Thoracic aorta (tissue), 2 donors: Measurements from ENCODE around the gene ZC3H18. TPM values are rescaled to one million over a fixed set of nuclear protein-coding genes. Genes with fewer than 3 reads are reported as not detected.

Source experiments
- ATAC-seq: fragments of 150-250 bp; one replicate; pipeline ENCODE4 v1.8.0; 2017; ENCODE audit warnings: low read depth; ENCODE audit not compliant: insufficient number of reproducible peaks, low FRiP score
- DNase-seq: peaks from one replicate; pipeline ENCODE4 v3.0.0-alpha.2; 2020; ENCODE audit warnings: low spot score
- H3K27ac ChIP-seq, 2 donors: fragments of 200-600 bp; sonication (generic); 1 replicate in 1 of 2; 2 replicates in 1 of 2; pipeline ENCODE4 v1.5.1; 2016; ENCODE audit warnings: mild to moderate bottlenecking in 2 of 2, moderate library complexity in 2 of 2
- H3K27me3 ChIP-seq: fragments of 200-600 bp; sonication (generic); replicated peaks from 2 replicates; pipeline ENCODE4 v1.6.0; 2016; ENCODE audit warnings: mild to moderate bottlenecking; ENCODE audit not compliant: insufficient read depth
- H3K36me3 ChIP-seq: fragments of 200-600 bp; sonication (generic); one replicate; pipeline ENCODE4 v1.5.1; 2016
- H3K4me1 ChIP-seq, 2 donors: fragments of 200-600 bp; sonication (generic); 1 replicate in 1 of 2; 2 replicates in 1 of 2; pipeline versions ENCODE4 v1.5.1 to v1.6.0; 2016; ENCODE audit warnings: low read depth in 2 of 2, mild to moderate bottlenecking in 1 of 2; ENCODE audit not compliant: control insufficient read depth in 1 of 2
- H3K4me3 ChIP-seq: fragments of 200-600 bp; sonication (generic); 2 replicates; pipeline ENCODE4 v1.5.1; 2016; ENCODE audit warnings: mild to moderate bottlenecking
- H3K9me3 ChIP-seq: fragments of 200-600 bp; sonication (generic); 2 replicates; pipeline ENCODE4 v1.5.1; 2016
- total RNA-seq, 2 donors: library from RNA; depleted of rRNA; stranded (reverse); fragments of >200 nt; gene quantifications; one replicate each; pipeline versions ENCODE4 v1.1.0 to v1.2.3, GENCODE V29; 2016
- TF ChIP-seq, protein P1 (sequence below): fragments of 200-600 bp; sonication (generic); IDR thresholded peaks from one replicate; pipeline ENCODE4 v1.5.1; 2019; ENCODE audit warnings: antibody characterized with exemption

The ZC3H18 gene
- total RNA-seq, 2 donors from 2014 or later, result 21.8 to 30.3 TPM

DNA sequence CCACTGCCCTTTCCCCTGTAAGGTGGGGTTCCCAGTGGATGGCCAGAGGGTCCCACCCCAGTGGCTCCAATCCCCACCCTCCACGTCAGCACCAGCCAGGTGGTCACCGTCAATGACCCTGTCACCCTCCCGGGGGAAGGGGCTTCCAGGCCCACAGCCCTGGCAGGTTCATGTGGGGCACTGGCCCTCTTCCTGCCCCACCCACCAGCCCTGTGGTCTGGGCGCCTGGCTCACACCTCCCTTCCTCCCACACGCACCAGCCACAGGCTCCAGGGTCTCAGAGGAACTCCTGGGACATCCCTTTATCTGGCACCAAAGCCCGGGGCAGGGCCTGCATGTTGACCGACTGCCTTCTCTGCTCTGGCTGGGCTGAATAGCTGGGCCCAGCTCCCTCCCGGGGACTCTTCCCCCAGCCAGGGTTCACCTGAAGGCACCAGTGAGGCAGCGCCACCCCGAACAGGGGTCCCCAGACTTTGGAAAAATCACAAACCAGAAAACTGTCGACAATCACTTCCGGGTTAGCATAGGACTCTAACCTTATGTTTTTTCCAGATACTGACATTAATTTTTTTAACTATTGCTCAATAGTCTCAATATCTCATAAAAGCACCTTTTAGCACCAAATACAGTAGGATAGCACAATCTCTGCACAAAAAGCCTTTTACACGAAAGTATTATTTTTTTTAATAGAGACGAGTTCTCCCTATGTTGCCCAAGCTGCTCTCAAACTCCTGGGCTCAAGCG, 21.9 kb upstream of the ZC3H18 start:
- no peak overlapping the region for H3K4me3 ChIP-seq

GRCh38 chr16:88548985-88549384, 21.2 kb upstream of the ZC3H18 start:
- H3K4me1 ChIP-seq, result no peaks in the 10 kb centered on the region
- no peaks in the 10 kb centered on the region for H3K36me3 ChIP-seq
- ATAC-seq (no peak), DNase-seq (no peak)
- peaks cover 2% of the 10 kb centered on the region for H3K9me3 ChIP-seq
- H3K4me3 ChIP-seq, result no peak overlapping the region
- no peak overlapping the region for H3K27ac ChIP-seq
- TF ChIP-seq, protein P1, sequence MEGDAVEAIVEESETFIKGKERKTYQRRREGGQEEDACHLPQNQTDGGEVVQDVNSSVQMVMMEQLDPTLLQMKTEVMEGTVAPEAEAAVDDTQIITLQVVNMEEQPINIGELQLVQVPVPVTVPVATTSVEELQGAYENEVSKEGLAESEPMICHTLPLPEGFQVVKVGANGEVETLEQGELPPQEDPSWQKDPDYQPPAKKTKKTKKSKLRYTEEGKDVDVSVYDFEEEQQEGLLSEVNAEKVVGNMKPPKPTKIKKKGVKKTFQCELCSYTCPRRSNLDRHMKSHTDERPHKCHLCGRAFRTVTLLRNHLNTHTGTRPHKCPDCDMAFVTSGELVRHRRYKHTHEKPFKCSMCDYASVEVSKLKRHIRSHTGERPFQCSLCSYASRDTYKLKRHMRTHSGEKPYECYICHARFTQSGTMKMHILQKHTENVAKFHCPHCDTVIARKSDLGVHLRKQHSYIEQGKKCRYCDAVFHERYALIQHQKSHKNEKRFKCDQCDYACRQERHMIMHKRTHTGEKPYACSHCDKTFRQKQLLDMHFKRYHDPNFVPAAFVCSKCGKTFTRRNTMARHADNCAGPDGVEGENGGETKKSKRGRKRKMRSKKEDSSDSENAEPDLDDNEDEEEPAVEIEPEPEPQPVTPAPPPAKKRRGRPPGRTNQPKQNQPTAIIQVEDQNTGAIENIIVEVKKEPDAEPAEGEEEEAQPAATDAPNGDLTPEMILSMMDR, result no peak
- H3K27me3 ChIP-seq, result no peaks in the 10 kb centered on the region

More for the DNA sequence above, 21.9 kb upstream of the ZC3H18 start:
- Histone ChIP-seq H3K4me1 (no peaks in the 10 kb centered on the region), H3K36me3 (no peaks in the 10 kb centered on the region), H3K27ac (no peak overlapping the region), H3K27me3 (no peaks in the 10 kb centered on the region), H3K9me3 (peaks cover 8% of the 10 kb centered on the region)
- ATAC-seq (no peak), DNase-seq (no peak)
- TF ChIP-seq, protein P1, result no peak

GRCh38 chr16:88549671-88550245, 20.4 kb upstream of the ZC3H18 start:
- Histone ChIP-seq H3K9me3 (no peaks in the 10 kb centered on the region), H3K4me3 (no peak overlapping the region), H3K4me1 (no peaks in the 10 kb centered on the region), H3K27ac (no peak overlapping the region), H3K27me3 (no peaks in the 10 kb centered on the region), H3K36me3 (no peaks in the 10 kb centered on the region)
- ATAC-seq (no peak), DNase-seq (no peak)
- TF ChIP-seq, protein P1, result no peak

DNA sequence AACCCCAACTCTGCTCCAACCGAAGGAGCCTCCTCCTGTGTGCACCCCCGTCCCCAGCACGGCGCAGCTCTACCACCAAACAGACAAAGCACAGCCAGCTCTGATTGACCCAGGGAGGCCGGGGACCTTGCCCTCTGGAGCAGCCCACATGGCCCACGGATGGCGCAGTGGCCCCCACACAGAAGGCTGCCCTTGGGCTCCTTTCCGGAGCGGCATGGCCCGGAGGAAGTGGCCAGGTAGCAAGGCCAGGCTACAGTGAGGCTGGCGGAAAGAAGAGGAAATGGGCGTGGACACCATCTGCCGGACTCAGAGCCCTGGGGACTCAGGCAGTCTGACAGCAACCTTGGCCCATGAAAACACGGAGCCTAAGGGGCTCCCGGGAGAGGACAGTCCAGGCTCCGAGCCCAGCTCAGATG, 19.9 kb upstream of the ZC3H18 start:
- no peak for ATAC-seq
- no peak overlapping the region for H3K27ac ChIP-seq
- TF ChIP-seq, protein P1, result no peak
- no peaks in the 10 kb centered on the region for H3K27me3 ChIP-seq
- DNase-seq, result no peak
- H3K4me1 ChIP-seq, result no peaks in the 10 kb centered on the region
- no peaks in the 10 kb centered on the region for H3K36me3 ChIP-seq
- H3K4me3 ChIP-seq, result no peak overlapping the region
- no peaks in the 10 kb centered on the region for H3K9me3 ChIP-seq

DNA sequence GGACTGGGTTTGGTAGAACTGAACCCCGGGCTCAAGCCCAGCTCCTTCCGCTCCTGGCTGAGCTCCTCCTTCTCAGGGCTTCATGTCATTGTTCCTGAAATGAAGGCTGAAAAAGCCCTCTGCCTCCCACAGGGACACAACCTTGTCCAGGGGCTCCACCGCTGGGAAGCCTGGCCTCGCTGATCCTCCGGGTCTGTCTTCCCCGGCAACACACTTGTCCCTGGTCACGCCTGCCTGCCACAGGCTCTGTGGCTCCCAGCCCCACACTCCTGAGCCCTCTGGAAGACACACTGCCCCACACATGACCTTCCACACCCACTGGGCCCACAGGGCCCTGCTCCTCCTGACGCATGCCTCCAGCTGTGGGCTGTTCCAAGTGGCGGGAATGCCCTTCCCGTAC, 18.0 kb upstream of the ZC3H18 start:
- H3K36me3 ChIP-seq, result no peaks in the 10 kb centered on the region
- no peaks in the 10 kb centered on the region for H3K27me3 ChIP-seq
- TF ChIP-seq, protein P1, result no peak
- ATAC-seq (no peak), DNase-seq (no peak)
- no peak overlapping the region for H3K4me3 ChIP-seq
- no peaks in the 10 kb centered on the region for H3K4me1 ChIP-seq
- H3K27ac ChIP-seq, result no peak overlapping the region
- no peaks in the 10 kb centered on the region for H3K9me3 ChIP-seq
